HG03175 (cell line): ENCODE data around the gene ERCC6L.
"Not testable (repeated sequence)": the region's sequence is repeated elsewhere in the genome, so short reads cannot be mapped to it uniquely, and the experiment has no call there.

Experiments
- ATAC-seq: cut with Tn5 transposase; IDR thresholded peaks from one replicate; pipeline ENCODE4 v1.9.1; 2021; ENCODE audit warnings: mild to moderate bottlenecking, moderate library complexity; ENCODE audit not compliant: unreplicated experiment

ERCC6L gene

DNA sequence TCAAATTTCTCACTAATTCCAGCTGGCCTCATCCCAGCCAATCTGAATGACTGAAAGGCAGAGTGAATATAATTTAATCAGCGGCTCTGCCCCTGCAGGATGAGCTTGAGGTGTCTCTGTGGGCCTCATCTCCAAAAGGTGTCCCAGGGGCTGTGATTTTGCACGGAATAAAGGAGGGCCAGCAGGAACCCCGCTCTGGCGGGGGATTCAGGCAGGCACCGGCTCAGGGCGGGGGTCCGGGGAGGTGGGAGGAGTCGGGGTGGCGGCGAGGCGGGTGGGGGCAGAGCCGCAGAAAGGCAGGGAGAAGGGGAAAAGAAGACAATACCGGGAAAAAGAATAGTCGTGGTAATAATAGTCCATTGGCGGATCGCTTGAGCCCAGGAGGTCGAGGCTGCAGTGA, 16.0 kb upstream of the ERCC6L start:
- ATAC-seq: no peak

DNA sequence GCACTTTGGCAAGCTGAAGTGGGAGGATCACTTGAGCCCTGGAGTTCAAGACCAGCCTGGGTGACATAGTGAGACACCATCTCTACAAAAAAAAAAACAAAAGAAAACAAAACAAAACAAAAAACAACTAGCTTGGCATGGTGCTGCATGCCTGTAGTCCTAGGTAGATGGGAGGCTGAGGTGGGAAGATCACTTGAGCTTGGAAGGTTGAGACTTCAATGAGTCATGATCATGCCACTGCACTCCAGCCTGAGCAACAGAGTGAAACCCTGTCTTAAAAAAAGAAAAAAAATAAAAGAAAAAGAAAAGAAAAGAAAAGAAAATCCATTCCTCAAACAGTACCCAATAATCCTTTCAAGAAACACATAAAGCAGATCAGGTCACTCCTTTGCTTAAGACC, 14.9 kb upstream of the ERCC6L start:
- no peak for ATAC-seq

DNA sequence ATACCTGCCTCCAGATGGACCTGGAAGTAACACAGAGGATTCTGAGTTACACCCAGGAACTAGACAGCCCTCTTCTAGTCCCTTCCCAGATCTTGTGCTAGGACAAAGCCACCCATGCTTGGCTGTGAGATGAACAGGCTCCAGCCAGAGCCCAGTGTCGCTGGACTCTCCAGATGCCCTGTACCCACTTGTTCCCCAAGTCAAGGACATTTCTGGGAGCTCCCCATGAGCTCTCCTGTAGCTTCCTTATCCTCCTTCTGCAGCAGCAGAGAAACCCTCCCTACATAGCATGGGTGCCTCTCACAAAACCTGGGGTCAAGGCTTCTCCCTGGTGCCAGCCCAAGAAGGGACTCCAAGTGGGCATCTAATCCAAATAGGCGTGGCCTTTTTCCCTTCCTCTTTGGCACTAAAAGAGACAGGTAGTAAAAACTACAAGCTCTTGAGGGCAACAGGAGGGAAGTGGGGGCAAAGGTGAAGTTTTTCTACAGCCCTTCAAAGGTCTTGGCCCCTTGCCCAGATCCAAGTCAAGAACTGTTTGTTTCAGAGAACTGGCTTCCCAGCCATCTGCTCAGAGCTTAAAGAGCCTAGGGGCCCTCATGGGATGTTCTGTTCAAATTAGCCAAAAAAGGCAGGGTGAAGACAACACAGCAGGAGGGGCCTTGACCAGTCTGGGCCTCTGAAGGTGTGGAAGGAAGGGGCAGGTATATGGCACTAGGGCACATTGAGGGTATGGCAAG, 8.5 kb upstream of the ERCC6L start:
- no peak for ATAC-seq

DNA sequence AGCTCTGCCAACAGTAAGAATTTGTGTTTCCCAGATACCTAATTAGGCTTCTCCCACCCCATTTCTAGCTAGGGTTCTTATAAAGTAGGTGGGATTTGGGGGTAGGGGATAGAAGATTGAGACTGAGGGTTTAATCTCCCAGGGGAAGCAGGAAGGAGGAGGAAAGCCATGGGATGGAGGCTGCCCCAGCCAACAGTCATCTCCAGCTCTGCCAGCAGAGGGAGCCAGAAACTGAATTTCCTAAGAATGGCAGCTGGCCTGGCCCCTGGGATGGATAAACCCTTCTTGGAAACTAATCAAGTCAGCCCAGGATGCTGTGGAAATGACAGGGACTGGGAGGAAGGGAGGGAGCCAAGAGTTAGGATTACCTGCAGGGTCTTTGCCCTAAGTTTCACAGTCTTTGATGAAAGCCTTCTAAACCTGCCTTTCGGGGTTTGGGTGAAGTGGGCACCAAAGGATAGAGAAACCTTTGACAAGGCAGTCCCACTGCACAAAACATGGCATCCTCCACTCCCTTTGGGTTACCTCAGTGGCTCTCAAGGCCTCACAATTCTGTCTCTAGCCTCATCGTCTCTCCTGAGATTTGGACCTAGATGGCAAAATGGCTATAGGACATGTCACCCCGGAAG, 6.7 kb upstream of the ERCC6L start:
- no peak for ATAC-seq

DNA sequence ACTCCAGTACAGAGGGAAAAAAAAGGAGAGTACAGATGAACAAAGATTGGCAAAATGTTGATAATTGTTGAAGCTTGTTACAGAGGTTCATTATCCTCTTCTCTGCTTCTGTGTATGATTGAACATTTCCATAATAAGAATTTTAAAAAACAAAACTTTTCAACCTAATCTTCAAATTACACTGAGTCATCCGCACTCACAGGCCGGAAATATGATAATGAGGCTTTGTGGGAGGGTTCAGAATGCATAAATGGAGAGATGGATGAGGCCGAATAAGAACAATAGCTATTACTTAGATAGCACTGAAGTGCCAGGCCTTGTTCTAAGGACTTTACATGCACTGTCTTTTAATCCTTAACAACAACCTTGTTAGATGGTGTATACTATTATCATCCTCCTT, 4.6 kb upstream of the ERCC6L start:
- ATAC-seq: no peak

DNA sequence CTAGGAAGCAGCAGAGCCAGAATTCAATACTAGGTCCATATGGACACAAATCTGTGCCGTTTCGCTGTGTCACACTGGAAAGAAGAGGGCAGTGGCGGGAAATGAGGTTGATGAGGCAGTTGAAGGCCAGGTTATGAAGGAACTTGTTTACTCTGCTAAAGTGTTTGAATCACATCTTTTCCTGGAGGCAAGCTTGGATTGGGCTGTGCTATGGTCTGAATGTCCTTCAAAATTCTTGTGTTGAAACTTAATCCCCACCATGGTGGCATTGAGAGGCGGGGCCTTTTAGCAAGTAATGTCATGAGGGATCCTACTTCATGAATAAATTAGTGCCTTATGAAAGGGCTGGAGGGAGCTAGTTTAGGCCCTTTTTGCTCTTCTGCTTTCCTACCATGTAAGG, 2.1 kb upstream of the ERCC6L start:
- no peak for ATAC-seq

DNA sequence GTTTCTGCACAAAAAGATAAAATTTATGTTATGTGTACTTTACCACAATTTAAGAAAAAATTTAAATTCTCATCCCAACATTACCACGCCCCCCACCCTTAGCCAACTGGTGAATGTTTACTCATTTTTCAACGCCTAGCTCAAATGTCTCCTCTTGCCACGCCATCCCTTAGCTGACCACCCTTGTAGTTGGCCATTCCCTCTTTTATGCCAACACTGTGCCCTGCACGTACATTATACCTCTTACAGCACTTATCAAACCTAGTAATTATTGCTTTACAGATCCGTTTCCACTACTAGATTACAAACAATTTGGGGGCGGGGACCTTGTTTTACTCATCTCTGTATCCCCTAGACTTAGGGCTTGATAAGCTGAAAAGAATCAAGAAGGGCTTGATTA, 644 bp downstream of the ERCC6L start:
- no peak for ATAC-seq

DNA sequence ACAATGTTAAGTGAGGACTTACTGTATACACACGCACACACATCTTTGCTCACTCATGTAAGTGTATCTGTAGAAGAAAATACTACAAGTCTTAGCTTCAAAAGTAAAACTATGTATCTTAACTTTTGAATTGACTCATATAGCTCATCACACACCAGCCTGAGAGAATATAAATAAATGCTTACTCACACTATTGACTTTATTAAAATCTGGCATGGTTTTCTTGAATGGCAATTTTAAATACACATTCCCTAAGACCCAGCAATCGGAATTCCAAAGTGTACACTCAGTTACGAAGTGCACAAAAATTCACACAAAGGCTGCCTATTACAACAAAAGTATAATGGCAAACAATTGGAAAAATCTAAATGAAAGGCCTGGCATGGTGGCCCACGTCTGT, 2.0 kb downstream of the ERCC6L start:
- no peak for ATAC-seq

DNA sequence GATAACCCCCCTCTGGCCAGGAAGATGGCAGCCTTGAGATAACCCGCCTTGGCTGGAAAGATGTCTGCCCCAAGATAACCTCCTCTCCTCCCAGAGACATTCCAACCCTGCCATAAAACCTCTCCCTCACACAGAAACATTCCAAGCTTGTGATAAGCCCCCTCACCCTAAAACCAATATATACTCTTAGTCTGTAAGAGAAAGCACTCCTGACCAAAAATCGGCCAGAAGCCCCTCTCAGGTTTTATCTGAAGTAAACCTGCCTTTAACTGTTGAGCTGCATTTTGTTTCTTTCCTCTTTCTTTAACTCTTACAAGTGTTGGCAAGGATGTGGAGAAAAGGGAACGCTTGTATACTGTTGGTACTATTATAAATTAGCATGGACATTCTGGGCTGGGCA, 8.5 kb downstream of the ERCC6L start:
- no peak for ATAC-seq

DNA sequence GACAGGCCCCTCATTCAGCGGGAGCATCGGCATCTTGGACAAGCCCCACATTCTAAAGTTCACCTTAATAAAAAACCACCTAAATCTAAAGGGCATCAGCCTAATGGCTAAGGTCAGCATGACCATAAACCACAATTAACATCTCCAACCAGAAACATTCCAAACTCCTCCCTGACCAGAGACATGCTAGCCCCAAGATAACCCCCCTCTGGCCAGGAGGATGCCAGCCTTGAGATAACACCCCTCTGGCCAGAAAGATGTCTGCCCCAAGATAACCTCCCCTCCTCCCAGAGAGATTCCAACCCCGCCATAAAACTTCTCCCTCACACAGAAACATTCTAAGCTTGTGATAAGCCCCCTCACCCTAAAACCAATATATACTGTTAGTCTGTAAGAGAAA, 18.5 kb downstream of the ERCC6L start:
- not testable (repeated sequence) for ATAC-seq

DNA sequence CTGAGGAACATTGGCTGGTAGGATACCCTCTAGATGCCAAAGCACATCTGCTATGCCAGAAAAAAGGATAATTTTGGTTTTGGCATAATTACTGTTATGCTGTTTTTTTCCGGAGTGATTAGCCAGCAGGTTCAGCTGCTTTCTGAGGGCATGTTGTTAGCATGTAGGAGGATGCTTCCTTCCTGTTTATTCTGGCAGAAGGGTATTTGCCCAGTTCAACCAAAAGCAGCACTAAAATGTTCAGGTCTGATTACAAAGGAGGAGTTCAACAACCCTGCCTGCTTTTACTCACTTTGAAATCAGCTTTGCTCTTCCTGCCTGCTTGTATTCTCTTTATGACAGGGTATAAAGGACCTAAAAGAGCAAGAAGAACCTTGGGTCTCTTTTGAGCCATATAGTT, 21.9 kb downstream of the ERCC6L start:
- ATAC-seq: no peak

DNA sequence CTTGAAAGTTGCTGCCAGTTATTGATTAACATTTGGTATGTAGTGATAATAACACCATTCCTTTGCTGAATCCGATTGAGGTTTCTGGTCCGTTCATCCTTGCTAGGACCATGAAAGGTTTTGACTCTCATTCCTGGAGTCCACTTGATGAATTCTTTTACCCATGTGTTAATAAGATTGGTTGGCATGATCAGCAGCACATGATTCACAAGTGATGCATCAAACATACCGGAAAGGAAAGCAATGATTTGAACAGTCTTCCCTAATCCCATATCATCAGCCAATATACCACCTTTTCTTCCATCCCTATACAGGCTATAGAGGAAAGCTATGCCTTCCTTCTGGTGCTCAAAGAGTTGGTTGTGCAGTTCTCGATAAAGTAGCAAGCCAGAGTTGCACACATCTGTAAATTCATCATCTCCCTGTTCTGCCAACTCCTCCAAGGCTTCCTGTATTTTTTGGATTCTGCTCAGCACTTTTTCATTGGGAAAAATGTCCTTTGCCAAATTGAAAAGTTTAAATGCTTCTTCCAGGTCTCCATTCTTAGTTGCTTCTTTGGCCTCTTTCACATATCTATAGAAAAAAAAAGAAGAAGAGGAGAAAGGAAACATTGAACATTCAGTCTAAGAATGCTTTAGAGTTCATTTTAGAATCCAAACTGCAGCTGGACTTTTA, 30.6 kb downstream of the ERCC6L start:
- ATAC-seq: no peak

DNA sequence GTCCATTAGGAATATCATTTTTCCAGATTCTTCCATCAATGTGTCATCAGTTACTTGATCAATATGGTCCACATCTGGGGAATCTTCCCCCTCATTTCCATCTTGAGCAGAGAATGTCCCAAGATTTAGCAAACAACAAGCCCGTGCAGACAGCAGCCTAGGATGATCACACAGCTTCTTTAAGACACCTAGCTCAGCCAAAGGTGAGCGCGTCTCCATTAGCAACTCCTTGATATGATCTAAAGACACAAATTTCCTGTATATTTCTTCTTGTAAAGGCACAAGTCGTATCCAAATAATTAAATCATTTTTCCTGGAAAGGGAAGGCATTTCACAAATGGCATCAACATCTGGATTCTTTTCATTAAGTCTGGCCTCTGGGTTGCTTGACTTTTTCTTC, 31.5 kb downstream of the ERCC6L start:
- ATAC-seq: no peak

DNA sequence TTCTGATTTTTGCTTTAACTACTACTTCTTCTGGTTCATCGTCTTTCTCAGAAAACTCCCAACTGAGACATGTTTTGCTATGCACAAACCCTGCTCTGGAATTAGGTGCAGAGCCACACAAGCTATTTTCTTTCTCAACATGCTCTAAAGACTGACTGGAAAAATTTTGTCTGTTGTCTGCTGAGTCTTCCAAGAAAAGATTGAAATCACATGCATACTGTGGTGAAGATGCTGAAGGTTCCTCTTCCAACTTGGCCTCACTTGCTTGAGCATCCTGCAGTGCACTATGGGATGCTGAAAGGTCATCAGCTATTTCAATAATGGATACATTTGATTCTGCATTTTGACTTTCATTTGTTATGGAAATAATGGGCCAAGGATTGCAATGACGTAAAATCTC, 33.1 kb downstream of the ERCC6L start:
- no peak for ATAC-seq

DNA sequence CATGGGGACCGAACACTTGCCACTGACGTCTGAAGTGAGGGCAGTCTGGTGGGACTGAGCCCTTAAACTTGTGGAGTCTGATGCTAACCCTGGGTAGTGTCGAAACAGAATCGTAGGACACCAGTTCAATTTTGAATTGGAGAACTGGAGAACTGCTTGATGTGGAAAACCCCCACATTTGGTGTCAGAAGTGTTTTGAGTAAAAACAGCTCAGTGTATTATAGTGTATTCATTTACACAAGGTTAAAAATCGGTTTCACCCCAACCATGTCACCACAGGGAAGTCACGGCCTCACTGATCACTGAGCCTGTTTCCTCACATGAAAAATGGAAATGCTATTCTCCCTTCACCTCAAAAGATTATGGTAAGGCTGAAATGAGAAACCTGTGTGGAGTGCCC, 35.4 kb downstream of the ERCC6L start:
- ATAC-seq: no peak

DNA sequence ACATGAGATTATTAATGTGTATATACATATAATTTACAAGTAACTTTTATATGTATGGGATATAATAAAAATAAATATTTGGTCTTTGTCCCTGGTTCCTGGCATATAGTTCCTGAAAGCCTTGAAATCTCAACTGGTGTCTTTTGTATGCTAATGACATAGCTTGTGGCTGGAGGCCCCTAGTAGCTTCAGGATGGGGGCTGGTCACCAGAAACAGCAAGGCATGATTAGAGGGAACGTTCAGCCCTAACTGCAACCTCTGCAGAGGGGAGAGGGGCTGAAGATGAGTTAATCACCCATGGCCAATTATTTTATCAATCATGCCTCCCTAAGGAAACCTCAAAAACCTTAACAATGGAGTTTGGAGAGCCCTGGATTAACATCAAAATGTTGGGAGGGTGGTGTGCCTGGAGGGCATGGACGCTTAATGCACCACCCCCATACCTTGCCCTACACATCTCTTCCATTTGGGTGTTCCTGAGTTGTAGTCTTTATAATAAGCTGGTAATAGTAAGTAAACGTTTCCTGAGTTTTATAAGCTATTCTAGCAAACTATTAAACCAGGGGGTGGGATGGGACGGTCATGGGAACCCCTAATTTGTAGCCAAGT, 35.9 kb downstream of the ERCC6L start:
- no peak for ATAC-seq

DNA sequence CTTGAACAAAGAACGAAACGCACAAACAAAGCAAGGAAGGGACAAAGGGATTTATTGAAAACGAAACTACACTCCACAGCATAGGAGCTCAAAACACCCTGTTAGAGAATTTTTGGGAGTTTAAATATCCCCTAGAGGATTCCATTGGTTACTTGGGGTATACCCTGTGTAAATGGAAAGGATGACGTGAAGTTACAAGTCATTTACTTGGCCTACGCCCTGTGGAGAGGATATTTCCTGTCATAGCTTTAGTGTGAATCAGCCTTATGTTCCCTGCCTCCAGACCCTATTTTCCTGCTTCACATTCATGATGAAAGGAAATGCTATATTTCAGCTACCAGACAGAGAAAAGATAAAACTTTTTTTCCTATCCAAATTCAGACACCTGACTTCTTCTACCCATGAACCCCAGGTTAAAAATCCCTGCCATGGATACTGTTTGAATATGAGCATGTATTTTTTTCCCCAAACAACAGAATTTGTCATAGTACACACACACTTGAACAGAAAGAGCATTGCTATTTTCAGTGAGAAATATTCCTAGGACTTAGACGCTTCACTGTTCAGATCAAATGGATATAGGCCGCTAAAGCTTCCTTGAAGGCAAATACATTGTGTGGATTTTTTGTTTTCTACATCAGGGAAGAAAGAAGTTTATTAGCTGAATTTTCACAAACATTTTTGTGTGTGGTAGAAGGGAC, 36.8 kb downstream of the ERCC6L start:
- ATAC-seq: no peak

DNA sequence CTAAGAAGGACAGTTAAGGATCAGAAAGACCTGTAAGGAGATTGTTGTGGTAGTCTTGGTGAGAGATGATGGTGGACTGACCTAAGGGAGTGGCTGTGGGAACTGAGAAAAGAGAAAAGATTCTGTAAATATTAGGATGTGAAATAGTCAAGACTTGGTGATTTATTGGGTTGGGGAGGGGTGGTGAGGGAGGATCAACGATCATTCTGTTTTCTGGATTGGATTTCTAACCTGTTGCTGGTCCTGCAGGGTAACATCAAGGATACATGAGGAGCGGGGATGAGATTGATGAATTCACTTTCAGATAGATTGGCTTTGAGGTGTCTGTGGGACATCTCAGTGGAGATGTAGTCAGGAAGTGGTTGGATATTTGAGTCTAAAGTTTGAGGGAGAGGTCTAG, 55.9 kb downstream of the ERCC6L start:
- ATAC-seq: no peak

DNA sequence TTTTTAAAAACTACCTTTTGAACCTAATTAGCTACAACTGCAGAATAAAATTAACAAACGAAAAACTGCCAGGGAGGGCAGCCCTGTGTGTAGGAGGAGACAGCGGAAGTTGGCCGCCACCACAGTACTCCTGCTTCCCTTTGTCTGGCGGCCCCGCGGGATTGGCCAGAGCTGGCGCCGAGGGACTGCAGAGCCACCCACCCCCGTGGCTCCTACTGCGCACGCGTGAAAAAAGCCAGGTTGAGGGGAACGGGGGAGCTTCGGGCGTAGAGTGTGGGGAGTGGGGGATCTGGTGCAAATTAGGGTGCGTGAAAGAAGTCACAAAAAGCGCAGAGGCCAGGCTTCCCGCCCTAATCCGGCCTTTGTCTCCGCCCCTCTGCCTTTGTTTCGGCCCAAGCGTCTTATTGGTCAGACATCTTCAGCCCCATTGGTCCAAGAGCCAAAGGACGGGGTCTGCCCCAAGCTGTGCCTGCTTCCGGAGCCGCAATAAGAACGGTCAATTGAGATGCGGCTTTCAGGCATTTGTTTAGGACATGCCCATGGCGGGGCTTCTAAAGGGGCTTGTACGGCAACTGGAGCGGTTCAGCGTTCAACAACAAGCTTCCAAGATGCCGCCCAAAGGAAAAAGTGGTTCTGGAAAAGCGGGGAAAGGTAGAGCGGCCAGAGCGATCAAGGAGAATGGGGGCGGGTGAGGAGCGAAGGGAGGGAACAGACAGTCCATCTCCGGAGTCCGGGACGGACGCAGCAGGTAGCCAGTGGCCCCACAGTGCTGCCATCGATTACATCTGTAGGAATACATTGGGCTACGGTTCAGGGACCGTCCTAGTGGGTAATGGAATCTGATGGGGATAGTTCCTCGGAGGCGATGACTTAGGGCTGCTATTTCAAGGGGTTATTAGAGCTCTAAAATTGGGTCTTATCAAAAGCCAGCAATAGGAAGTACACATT, 57.4 kb downstream of the ERCC6L start, which contains the start of gene PIN4:
Gene PIN4, plus strand, starts transcription at position 580 of the 948 bp plus-strand sequence. Its CDS starts 29 bp downstream, at position 609.
- ATAC-seq: peak; percentile 97

DNA sequence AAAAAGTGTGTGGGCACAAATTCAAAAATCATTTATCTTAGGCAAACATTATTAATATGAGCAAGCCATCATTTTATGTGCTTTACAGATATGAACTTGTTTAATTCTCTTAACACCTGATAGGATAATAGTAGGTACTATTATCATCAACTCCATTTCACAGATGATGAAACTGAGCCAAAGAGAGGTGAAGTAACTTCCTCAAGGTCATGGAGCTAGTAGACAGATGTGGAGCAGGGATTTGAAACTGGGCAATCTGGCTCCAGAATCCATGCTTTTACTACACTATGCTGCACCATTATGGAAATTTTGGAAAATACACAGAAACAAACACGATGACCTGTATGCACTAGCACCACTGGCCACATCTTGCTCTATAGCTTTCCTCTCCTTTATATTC, 58.3 kb downstream of the ERCC6L start:
- ATAC-seq: no peak
